Activated T-cell treated with anti-CD3 and anti-CD28 coated beads, Interleukin-2, amount 50 U/mL, for 24 hours (primary cell): Measurements from ENCODE around the gene SLC66A3.

Experiments
- DNase-seq: peaks from one replicate; pipeline ENCODE4 v3.0.0-alpha.2; 2020
- H3K27ac Mint-ChIP-seq: 2 replicates; pipeline ENCODE4 v1.8.0; 2020; ENCODE audit warnings: mild to moderate bottlenecking, mixed read lengths
- H3K27me3 Mint-ChIP-seq: 2 replicates; pipeline ENCODE4 v1.8.0; 2020; ENCODE audit warnings: mixed read lengths
- H3K36me3 Mint-ChIP-seq: 2 replicates; pipeline ENCODE4 v1.8.0; 2020; ENCODE audit warnings: low read depth, mixed read lengths
- H3K4me1 Mint-ChIP-seq: 2 replicates; pipeline ENCODE4 v1.8.0; 2020; ENCODE audit warnings: low read depth, mixed read lengths
- H3K4me3 Mint-ChIP-seq: 2 replicates; pipeline ENCODE4 v1.8.0; 2020; ENCODE audit warnings: mild to moderate bottlenecking, moderate library complexity, mixed read lengths
- H3K9me3 Mint-ChIP-seq: 2 replicates; pipeline ENCODE4 v1.8.0; 2020; ENCODE audit warnings: mixed read lengths

Gene SLC66A3

DNA sequence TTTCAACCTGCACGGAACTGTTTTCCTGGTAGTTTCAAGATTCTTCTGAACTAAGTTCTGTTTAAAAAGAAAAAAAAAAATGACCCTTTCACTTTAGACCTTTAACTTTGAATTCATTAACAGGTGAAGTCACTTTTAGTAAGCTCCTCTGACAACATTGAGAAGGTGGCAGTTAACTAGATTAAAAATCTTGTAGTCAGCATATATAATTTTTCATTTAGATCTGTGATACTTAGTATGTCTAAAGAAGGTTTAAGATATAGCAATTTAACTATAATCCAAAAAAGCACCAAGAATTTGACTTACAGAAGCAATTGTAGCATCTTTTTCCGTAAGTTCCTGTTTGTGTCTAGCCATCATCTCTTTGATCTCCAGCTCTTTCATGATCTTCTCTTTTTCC lies 45.4 kb downstream of the SLC66A3 start:
- Mint-ChIP-seq H3K9me3 (no peaks in the 10 kb centered on the region), H3K4me1 (peaks cover 17% of the 10 kb centered on the region), H3K27ac (no peak overlapping the region), H3K36me3 (peaks cover 56% of the 10 kb centered on the region), H3K27me3 (no peaks in the 10 kb centered on the region), H3K4me3 (no peak overlapping the region)
- DNase-seq, result no peak

DNA sequence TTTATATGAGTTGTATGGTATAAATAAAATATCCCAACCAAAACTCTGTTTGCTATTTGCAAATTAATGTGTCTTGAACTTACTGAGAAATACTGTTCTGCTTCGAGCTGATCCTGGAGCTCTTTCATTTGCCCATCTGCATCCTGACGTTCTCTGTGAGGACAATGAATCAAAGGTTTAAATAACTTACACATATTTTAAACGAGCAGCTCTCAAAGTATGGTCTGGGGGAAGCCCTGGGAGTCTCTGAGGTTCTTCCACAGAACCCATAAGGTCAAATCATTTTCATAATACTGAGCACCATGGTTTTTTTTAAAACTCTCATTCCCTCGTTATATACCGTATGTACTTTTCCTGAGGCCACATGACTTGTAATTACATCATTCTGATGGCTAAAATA lies 46.7 kb downstream of the SLC66A3 start:
- H3K9me3 Mint-ChIP-seq, result no peaks in the 10 kb centered on the region
- H3K27ac Mint-ChIP-seq, result no peak overlapping the region
- H3K4me3 Mint-ChIP-seq, result no peak overlapping the region
- no peak for DNase-seq
- H3K36me3 Mint-ChIP-seq, result peaks cover 53% of the 10 kb centered on the region
- H3K27me3 Mint-ChIP-seq, result no peaks in the 10 kb centered on the region
- H3K4me1 Mint-ChIP-seq, result peaks cover 17% of the 10 kb centered on the region

DNA sequence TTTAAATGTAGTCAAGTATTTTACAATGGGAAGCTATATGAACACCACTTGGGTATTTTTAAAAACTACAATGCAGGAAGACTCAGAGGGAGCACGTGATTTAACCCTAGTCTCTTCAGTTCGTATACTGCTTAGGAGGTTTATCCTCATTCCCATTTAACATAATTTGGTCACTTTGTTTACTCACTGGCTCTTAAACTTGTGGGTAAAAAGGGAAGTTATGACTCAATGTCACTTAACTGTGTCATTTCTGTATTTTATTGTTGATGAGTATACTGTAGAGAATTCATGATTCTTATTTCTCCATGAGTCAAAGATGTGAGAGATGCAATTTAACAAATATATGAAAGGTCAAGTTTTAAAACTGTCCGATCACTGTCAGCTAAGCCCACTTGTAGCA lies 48.2 kb downstream of the SLC66A3 start:
- H3K9me3 Mint-ChIP-seq, result no peaks in the 10 kb centered on the region
- peak overlapping the region; percentile 44 for H3K27ac Mint-ChIP-seq
- H3K27me3 Mint-ChIP-seq, result no peaks in the 10 kb centered on the region
- peaks cover 17% of the 10 kb centered on the region for H3K4me1 Mint-ChIP-seq
- H3K36me3 Mint-ChIP-seq, result peaks cover 56% of the 10 kb centered on the region
- H3K4me3 Mint-ChIP-seq, result no peak overlapping the region
- no peak for DNase-seq

DNA sequence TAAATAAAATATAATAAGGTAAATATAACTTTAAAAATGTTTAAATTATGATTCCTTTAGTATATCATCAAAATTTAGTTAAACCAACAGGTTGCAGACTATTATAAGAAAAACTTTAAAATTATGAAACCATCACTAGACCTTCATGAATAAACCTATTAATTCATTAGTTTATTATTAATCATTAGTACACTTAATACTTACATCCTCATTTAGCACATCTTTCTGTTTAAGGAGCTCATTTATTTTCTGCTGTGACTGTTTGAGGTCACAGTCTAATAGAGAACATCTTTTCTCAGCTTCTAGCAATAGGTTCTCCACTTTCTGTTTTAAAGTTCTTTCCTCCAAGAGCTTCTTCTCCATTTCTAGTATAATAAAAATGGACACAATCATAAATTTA lies 52.8 kb downstream of the SLC66A3 start:
- no peak overlapping the region for H3K4me3 Mint-ChIP-seq
- H3K36me3 Mint-ChIP-seq, result peaks cover 49% of the 10 kb centered on the region
- H3K4me1 Mint-ChIP-seq, result peaks cover 16% of the 10 kb centered on the region
- no peaks in the 10 kb centered on the region for H3K27me3 Mint-ChIP-seq
- no peak for DNase-seq
- no peaks in the 10 kb centered on the region for H3K9me3 Mint-ChIP-seq
- no peak overlapping the region for H3K27ac Mint-ChIP-seq

DNA sequence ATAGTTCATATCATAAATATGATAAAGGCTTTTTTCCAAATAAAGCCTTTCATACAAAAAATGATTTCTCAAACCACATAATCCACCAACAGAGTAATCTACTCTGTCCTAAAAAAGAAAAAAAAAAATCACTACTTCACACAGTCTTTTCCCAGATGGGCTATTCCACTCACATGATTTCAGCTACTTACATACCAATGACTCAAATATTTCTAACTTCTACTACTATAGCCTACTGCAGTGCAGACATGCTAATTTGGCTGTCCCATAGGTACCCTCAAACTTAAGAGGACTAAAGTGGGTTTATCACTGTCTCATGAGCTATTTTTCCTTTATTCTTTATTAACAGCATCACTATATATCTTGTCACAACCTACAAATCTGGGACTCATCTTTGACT lies 57.4 kb downstream of the SLC66A3 start:
- Mint-ChIP-seq H3K27ac (no peak overlapping the region), H3K36me3 (peaks cover 76% of the 10 kb centered on the region), H3K9me3 (no peaks in the 10 kb centered on the region), H3K4me3 (no peak overlapping the region), H3K4me1 (no peaks in the 10 kb centered on the region), H3K27me3 (no peaks in the 10 kb centered on the region)
- no peak for DNase-seq

DNA sequence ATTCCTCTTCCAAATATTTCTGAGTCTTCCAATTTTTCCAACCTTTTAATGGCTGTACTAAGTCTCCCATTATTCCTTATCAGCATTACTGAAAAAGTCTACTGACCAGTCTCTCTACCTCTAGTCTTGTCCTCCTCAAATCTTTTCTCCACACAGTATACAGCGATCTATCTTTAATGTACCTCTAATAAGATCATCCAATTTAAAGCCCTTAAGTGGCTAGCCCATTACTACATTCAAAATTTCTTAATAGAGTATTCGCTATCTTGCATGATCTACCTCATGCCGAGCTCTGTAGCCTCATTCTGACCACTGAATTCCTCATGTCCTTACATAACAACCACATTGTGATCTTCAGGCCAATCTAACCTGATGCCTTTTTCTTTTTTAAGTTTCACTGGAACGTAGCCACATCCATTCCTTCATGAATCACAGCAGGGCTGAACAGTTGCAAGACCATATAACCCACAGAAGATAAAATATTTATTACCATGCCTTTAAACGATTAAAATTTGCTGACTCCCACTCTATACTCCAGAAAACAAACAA lies 57.9 kb downstream of the SLC66A3 start:
- no peaks in the 10 kb centered on the region for H3K27me3 Mint-ChIP-seq
- H3K4me3 Mint-ChIP-seq, result no peak overlapping the region
- no peak for DNase-seq
- H3K27ac Mint-ChIP-seq, result no peak overlapping the region
- peaks cover 77% of the 10 kb centered on the region for H3K36me3 Mint-ChIP-seq
- no peaks in the 10 kb centered on the region for H3K9me3 Mint-ChIP-seq
- no peaks in the 10 kb centered on the region for H3K4me1 Mint-ChIP-seq

DNA sequence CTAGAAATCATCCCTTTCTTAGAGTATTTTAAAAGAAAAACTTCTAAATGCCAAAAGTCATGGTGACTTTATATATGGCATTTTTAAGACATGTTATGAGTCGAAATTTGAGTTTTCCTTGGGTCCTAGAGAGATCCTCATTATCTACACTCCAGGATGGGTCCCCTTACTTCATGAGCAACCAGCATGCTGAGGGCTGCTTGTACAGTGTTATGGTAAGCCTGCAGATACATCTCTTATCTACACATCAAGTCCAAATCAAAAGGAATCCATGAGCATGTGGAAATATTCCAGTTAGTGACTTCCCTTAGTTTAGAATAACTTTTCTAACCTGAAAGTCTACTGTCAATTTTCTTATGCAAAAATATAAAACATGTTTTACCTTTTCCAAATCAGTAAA lies 58.7 kb downstream of the SLC66A3 start:
- no peaks in the 10 kb centered on the region for H3K4me1 Mint-ChIP-seq
- no peaks in the 10 kb centered on the region for H3K9me3 Mint-ChIP-seq
- H3K27me3 Mint-ChIP-seq, result no peaks in the 10 kb centered on the region
- DNase-seq, result no peak
- no peak overlapping the region for H3K4me3 Mint-ChIP-seq
- H3K36me3 Mint-ChIP-seq, result peaks cover 83% of the 10 kb centered on the region
- H3K27ac Mint-ChIP-seq, result no peak overlapping the region

DNA sequence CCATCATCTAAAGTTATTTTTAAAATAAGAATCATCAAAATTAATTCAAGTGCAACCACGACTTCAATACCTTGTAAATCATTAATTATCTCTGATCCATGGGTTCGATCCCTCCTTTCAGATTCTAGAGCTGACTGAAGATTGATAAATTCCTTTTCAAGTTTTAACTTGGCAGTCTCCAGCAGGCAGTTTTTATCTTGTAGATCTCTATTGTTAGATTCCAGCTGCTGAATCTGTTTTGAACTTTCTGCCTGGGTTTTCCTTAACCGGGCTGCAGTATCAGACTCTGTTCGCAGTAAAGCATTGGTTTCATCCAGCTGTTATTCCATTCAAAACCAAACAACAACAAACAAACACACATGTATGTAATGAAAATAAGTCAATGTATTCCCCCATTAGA lies 59.5 kb downstream of the SLC66A3 start:
- Mint-ChIP-seq H3K27me3 (no peaks in the 10 kb centered on the region), H3K4me1 (no peaks in the 10 kb centered on the region), H3K27ac (no peak overlapping the region), H3K9me3 (no peaks in the 10 kb centered on the region), H3K36me3 (peaks cover 87% of the 10 kb centered on the region), H3K4me3 (no peak overlapping the region)
- DNase-seq, result no peak

DNA sequence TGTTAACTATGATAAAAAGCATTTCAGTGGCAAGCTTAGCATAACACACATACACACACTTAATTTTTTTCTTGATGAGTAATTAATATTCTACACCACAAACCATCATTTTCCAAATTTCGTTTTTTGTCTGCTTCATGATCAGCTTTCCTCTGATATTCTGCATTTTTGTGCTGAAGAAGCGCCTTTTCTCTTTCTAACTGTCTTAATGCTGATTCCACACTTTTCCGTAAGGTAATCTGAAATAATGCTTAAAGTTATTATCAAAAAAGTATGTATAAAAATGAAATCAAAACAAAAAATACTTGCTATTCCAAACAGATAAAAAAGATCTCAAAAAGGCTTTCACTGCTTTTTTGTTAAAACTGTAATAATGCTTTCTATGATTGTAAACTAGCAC lies 60.1 kb downstream of the SLC66A3 start:
- no peak overlapping the region for H3K27ac Mint-ChIP-seq
- H3K36me3 Mint-ChIP-seq, result peaks cover 85% of the 10 kb centered on the region
- H3K4me3 Mint-ChIP-seq, result no peak overlapping the region

DNA sequence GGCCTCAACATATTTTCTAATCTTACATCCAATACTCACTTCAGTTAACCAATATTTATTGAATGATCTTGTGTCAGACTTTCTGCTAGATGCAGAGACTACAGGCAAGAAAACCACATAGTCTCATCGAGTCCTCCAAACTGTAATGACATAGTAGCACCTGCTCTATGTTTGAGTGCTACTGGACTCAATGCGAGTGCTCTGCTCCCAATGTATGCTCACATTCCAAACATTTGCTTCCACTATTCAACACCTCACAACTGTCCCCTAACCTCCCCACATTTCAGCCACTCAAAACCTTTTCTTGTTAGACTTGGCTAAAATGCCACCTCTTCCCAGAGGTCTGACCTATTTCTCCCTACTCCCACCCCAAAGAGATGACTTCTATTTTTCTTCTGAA lies 65.2 kb downstream of the SLC66A3 start:
- no peak overlapping the region for H3K4me3 Mint-ChIP-seq
- no peaks in the 10 kb centered on the region for H3K27me3 Mint-ChIP-seq
- no peak for DNase-seq
- H3K4me1 Mint-ChIP-seq, result no peaks in the 10 kb centered on the region
- no peaks in the 10 kb centered on the region for H3K9me3 Mint-ChIP-seq
- H3K36me3 Mint-ChIP-seq, result peaks cover 63% of the 10 kb centered on the region
- no peak overlapping the region for H3K27ac Mint-ChIP-seq

More for the DNA sequence above, 60.1 kb downstream of the SLC66A3 start:
- DNase-seq, result no peak
- Mint-ChIP-seq H3K9me3 (no peaks in the 10 kb centered on the region), H3K27me3 (no peaks in the 10 kb centered on the region), H3K4me1 (no peaks in the 10 kb centered on the region)

DNA sequence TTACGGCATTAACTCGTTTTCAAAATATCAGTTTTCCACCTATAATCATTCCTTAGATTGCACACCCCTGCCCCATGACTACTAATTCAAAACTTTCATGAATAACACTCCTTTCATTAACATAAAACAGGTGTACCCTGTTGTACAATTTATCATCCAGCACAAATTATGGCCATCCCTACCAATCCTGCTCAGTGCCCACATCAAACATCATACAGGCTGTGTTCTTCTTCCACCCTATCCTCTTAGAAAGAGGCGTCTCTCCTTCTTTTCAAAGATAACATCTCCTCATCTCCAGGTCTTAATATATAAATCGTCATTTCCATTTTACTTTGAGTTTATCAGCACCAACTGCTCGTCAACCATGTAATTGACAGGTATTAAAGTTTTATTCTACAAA lies 67.6 kb downstream of the SLC66A3 start:
- DNase-seq, result no peak
- peaks cover 49% of the 10 kb centered on the region for H3K36me3 Mint-ChIP-seq
- no peak overlapping the region for H3K27ac Mint-ChIP-seq
- no peaks in the 10 kb centered on the region for H3K27me3 Mint-ChIP-seq
- no peaks in the 10 kb centered on the region for H3K9me3 Mint-ChIP-seq
- no peaks in the 10 kb centered on the region for H3K4me1 Mint-ChIP-seq
- H3K4me3 Mint-ChIP-seq, result no peak overlapping the region

DNA sequence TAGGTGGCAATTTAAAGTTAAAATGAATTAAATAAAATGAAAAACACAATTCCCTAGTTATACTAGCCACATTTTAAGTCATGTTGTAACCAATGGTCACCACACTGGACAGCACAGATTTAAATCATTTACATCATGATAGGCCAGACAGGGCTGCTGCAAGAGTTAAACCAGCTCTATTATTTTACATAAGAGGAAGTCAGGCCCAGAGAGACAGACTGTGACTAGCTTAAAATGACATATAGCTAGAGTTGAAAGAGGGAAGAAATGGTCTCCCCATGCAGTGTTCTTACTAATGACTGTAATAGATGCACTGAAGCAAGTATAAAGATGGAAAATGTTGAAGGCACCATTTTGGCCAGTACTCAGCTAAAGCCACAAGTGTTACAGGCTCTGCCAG lies 69.6 kb downstream of the SLC66A3 start:
- Mint-ChIP-seq H3K4me3 (no peak overlapping the region), H3K9me3 (no peaks in the 10 kb centered on the region), H3K4me1 (no peaks in the 10 kb centered on the region), H3K36me3 (peaks cover 33% of the 10 kb centered on the region), H3K27me3 (no peaks in the 10 kb centered on the region), H3K27ac (no peak overlapping the region)
- DNase-seq, result no peak

DNA sequence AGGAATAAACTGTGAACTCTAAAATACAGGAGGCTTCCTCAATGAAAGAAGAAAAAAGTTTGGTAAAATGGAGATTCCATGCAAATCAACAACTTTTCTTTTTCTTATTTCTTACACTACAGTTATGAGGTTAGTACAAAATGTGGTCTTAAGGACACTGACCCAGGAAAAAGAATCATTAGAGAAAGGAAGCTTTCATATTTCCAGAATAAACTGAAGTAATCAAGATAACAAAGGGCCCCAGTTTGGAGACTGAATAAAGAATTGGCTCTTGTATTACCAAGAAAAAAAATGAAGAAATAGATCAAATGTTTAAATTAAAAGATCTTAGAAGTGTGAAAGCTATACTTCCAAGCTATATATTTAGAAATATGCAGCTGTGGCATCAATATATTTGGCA lies 72.3 kb downstream of the SLC66A3 start:
- Mint-ChIP-seq H3K36me3 (peaks cover 24% of the 10 kb centered on the region), H3K27me3 (no peaks in the 10 kb centered on the region), H3K9me3 (no peaks in the 10 kb centered on the region), H3K4me3 (no peak overlapping the region), H3K4me1 (no peaks in the 10 kb centered on the region), H3K27ac (no peak overlapping the region)
- DNase-seq, result no peak
